HG03558 (cell line): ENCODE measurements around the gene UPK1A.
"Not testable (repeated sequence)": the region's sequence is repeated elsewhere in the genome, so short reads cannot be mapped to it uniquely, and the experiment has no call there.

Experiments
- ATAC-seq: cut with Tn5 transposase; IDR thresholded peaks from one replicate; pipeline ENCODE4 v1.9.1; 2021; ENCODE audit warnings: moderate number of reproducible peaks; ENCODE audit not compliant: unreplicated experiment; ENCODE audit errors: extremely low read depth

Gene UPK1A

DNA sequence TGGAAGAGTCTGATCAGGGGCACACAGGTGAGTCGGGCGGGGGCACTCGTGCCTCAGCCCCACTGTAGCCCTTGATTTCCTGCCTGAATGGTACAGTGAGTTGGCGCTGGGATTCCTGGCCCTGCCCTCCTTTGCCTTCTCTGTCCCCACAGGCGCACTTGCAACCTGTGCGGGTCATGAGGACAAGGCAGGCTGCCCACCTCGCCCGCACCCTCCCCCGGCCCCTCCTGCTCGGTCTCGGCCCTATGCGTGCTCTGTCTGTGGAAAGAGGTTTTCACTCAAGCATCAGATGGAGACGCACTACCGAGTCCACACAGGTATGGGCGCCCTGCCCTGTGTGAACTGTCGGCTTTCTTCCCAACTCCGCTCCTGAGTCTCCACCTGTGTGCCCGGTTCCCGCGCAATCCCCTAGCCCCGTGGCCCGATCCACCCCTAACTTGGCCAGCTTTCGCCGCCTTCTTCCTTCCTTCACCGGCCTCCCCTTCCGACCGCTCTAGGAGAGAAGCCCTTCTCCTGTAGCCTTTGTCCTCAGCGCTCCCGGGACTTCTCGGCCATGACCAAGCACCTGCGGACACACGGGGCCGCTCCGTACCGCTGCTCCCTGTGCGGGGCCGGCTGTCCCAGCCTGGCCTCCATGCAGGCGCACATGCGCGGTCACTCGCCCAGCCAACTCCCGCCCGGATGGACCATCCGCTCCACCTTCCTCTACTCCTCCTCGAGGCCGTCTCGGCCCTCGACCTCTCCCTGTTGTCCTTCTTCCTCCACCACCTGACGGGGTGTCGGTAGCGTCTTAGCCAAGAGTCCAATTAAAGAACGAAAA, 49.9 kb downstream of the UPK1A start:
- no peak for ATAC-seq

DNA sequence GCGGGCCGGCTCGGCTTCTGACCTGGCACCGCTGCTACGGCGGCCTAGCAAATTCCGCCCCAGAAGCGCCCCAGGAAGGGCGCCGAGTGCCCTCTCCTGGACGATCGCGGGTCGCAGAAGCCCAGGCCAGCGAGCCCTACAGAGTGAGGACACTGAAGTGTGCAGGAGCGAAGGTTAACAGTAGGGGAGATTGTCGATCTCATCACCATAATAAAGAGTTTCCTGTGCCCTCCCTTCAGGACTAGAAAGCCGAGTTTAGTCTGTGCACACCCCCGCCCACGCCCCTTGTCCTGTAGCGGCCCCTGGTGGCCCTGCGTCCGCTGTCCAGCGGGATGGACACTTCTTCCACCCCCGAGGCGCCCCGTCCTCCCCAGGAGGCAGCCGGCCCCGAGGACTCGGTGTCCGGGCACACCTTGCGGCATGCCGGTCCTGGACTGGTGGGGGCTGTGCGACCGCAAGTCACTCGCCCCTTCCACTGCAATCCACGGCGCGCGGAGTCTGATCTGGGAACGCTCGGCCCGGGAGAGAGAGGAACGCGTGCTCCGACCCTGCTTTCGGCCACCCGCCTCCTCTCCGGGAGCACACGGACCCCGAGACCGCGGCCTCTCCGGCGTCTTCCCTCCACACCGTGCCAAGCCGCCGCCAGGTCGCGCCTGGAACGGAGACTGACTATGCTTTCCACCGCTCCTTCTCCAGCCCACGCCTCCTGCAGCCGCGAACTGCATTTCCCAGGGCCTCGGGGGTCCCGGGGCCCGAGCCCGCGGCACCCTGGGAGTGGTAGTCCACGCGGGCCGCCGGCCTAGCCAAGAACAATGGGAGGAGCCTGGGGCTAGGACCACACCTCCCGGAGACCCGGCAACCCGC, 50.7 kb downstream of the UPK1A start:
- peak; percentile 24 for ATAC-seq

DNA sequence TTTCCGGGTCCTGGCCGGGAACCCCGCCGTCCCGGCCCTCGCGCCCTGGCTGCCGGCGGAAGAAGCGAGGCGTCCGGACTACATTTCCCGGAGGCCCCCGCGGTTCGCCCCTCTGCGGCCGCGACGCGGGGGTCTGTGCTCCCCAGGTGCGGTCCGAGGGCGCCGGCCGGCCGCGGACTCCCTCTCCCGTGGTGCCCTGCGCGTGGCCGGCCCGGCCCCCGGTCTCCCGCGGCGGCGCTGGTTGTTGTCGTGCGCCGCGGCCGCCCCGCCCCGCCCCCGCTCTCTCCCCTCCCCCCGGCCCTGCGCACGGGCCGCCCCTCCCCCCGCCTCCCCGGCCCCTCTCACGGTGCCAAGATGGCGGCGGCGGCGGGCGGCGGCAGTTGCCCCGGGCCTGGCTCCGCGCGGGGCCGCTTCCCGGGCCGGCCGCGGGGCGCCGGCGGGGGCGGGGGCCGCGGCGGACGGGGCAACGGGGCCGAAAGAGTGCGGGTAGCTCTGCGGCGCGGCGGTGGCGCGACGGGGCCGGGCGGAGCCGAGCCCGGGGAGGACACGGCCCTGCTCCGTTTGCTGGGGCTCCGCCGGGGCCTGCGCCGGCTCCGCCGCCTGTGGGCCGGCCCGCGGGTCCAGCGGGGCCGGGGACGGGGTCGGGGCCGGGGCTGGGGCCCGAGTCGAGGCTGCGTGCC, 51.5 kb downstream of the UPK1A start, which contains the start of gene KMT2B:
Gene KMT2B, plus strand, starts transcription at position 339 of the 680 bp plus-strand sequence. Its CDS starts 16 bp downstream, at position 355.
- ATAC-seq = peak; percentile 28

DNA sequence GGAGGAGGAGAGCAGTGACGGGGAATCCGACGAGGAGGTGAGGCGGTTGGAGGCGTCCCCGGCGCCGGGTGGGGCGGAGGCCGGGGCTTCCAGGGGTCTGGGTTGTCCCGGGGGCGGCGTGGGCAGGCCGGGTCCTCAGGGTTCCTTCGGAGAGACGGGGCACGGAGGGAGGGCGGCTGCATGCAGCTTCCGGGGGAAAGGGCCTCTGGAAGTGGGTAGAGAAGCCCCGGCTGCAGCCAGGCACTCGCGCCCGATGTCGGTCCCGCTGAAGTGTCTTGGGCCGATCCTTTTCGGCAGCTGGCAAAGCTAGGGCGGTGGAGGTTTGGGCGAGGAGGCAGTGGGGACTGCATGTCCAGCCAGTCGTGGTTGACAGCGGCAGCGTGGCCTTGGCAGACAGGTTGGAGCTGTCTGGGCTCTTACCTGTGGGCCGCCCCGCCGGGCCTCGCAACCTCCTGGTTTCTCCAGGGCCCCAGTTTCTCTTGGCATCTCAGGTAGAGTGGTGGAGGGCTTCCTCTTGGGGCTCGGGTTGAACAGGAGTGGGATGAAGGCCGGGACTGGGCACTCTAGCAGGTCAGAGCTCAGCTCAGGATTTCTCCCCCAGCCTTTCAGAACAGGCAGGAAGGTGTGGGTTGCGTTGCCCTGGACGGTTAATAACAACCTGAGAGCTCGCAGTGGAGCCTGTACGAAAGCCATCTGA, 52.2 kb downstream of the UPK1A start:
- no peak for ATAC-seq

DNA sequence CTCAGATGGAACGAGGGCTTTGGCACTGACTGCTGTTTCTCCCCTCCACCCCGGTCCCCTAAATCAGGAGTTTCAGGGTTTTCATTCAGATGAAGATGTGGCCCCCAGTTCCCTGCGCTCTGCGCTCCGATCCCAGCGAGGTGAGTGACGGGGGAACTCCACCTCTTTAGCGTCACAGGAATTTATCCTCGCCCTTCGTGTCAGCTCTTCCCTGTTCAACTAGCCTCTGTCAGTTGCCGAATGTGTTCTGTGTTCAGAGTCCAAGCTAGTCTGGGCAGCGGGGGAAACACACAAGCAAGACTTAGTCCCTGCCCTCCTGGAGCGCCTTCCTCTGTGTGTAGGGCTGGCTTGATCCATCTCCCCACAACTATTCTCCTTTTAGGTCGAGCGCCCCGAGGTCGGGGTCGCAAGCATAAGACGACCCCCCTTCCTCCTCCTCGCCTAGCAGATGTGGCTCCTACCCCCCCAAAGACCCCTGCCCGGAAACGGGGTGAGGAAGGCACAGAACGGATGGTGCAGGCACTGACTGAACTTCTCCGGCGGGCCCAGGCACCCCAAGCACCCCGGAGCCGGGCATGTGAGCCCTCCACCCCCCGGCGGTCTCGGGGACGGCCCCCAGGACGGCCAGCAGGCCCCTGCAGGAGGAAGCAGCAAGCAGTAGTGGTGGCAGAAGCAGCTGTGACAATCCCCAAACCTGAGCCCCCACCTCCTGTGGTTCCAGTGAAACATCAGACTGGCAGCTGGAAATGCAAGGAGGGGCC, 53.3 kb downstream of the UPK1A start:
- ATAC-seq = no peak

DNA sequence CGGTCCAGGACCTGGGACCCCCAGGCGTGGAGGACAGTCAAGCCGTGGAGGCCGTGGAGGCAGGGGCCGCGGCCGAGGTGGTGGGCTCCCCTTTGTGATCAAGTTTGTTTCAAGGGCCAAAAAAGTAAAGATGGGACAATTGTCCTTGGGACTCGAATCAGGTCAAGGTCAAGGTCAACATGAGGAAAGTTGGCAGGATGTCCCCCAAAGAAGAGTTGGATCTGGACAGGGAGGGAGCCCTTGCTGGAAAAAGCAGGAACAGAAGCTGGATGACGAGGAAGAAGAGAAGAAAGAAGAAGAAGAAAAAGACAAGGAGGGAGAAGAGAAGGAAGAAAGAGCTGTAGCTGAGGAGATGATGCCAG, 53.8 kb downstream of the UPK1A start:
- no peak for ATAC-seq

DNA sequence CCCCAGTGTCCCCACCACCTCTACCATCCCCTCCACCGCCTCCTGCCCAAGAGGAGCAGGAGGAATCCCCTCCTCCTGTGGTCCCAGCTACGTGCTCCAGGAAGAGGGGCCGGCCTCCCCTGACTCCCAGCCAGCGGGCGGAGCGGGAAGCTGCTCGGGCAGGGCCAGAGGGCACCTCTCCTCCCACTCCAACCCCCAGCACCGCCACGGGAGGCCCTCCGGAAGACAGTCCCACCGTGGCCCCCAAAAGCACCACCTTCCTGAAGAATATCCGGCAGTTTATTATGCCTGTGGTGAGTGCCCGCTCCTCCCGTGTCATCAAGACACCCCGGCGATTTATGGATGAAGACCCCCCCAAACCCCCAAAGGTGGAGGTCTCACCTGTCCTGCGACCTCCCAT, 54.3 kb downstream of the UPK1A start:
- ATAC-seq = no peak

DNA sequence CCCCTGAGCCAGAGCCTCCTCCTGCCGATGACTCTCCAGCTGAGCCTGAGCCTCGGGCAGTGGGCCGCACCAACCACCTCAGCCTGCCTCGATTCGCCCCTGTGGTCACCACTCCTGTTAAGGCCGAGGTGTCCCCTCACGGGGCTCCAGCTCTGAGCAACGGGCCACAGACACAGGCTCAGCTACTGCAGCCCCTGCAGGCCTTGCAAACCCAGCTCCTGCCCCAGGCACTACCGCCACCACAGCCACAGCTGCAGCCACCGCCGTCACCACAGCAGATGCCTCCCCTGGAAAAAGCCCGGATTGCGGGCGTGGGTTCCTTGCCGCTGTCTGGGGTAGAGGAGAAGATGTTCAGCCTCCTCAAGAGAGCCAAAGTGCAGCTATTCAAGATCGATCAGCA, 55.1 kb downstream of the UPK1A start:
- ATAC-seq = no peak

DNA sequence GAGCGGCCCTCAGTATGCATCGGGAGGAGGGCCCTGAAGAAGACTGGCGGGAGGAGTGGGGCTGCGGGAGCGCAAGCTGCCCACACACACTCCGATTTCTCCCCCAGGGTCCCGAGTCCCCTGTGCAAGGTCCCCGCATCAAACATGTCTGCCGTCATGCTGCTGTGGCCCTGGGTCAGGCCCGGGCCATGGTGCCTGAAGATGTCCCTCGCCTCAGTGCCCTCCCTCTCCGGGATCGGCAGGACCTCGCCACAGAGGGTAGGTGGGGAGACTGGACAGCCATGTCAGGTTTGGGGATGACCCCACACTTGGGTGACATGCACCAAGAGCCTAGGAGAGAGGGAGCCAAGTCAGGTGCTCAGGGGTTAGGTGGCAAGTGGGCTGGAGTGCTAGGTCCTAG, 56.1 kb downstream of the UPK1A start:
- no peak for ATAC-seq

DNA sequence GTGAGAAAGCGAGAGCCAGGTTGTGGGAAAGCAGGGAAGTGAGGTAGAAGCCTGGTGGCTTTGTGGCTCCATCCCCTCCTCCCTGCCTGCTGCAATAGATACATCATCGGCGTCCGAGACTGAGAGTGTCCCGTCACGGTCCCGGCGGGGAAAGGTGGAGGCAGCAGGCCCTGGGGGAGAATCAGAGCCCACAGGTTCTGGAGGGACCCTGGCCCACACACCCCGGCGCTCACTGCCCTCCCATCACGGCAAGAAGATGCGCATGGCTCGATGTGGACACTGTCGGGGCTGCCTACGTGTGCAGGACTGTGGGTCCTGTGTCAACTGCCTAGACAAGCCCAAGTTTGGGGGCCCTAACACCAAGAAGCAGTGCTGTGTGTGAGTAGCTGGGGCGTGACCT, 56.6 kb downstream of the UPK1A start:
- no peak for ATAC-seq

DNA sequence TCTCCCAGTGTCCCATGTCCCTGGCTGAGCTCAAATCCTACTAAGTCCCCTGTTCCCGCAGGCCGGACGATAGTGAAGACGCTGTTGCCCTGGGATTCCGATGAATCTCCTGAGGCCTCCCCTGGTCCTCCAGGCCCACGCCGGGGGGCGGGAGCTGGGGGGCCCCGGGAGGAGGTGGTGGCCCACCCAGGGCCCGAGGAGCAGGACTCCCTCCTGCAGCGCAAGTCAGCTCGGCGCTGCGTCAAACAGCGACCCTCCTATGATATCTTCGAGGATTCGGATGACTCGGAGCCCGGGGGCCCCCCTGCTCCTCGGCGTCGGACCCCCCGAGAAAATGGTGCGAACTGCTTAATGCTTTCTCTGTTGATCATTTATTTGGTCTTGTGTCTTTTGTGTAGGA, 57.4 kb downstream of the UPK1A start:
- no peak for ATAC-seq

DNA sequence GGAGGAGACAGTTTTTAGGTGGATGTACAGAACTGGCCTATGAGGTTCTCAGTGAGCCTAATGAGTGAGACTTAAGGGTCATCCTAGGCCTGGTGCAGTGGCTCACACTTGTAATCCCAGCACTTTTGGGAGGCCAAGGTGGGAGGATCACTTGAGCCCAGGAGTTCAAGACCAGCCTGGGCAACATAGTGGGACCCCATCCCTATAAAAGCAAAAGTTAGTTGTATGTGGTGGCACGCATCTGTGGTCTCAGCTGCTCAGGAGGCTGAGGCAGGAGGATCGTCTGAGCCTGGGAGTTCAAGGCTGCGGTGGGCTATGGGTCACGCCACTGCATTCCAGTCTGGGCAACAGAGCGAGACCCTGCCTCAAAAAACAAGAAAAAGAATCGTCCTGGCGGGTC, 57.8 kb downstream of the UPK1A start:
- ATAC-seq = not testable (repeated sequence)

DNA sequence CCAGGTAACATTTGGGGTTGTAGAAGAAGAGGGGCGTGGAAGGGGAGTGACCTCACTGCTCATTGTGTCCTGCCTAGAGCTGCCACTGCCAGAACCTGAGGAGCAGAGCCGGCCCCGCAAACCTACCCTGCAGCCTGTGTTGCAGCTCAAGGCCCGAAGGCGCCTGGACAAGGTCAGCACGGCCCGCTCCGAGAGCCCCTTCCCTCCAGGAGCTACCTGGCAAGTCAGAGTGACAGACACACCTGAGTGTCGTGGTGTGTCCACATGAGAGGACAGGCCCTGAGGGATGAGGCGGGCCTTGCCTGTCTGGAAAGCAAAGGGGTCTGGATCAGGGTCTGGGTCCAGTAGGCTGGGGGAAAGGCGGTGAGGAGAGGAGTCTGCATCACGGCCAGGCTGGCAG, 58.2 kb downstream of the UPK1A start:
- ATAC-seq = no peak

DNA sequence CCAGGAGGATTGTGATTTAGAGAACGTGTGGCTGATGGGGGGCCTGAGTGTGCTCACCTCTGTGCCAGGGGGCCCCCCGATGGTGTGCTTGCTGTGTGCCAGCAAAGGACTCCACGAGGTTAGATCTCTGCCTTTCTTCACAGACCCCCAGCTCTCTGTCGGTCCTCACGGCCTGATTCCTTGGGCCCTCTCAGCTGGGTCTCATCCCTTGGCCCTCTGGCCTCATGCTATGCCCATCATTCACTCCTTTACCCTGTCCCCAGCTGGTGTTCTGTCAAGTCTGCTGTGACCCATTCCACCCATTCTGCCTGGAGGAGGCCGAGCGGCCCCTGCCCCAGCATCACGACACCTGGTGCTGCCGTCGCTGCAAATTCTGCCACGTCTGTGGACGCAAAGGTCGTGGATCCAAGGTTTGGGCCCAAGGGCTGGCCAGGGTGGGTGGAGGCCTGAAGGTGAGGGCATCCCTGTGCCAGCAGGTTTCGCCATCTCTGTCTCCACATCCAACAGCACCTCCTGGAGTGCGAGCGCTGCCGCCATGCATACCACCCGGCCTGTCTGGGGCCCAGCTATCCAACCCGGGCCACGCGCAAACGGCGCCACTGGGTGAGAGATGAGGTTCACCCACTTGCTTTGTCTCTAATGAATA, 59.0 kb downstream of the UPK1A start:
- no peak for ATAC-seq

DNA sequence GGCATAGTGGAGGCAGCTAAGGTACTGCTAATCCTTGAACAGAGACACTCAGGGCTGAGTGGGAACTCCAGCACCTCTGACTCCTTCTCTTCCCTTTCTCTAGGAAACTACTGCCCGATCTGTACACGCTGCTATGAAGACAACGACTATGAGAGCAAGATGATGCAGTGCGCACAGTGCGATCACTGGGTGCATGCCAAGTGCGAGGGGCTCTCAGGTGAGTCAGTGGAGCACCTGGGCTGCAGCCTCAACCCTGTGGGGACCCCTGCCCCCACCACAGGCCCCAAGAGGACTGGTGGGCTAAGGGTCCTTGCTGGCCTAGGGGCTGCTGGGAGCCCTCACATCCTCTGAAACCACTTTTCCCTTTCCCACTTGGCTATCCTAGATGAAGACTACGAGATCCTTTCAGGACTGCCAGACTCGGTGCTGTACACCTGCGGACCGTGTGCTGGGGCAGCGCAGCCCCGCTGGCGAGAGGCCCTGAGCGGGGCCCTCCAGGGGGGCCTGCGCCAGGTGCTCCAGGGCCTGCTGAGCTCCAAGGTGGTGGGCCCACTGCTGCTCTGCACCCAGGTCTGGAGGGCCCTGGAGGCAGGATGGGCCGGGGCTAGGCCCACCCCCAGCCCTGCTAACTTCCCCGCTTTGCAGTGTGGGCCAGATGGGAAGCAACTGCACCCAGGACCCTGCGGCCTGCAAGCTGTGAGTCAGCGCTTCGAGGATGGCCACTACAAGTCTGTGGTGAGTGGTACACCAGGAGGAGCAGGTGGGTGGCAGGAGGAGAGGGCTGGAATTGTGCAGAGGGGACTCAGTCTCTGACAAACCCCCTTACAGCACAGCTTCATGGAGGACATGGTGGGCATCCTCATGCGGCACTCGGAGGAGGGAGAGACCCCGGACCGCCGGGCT, 61.0 kb downstream of the UPK1A start:
- no peak for ATAC-seq
